Measurements from ENCODE around the gene MOSMO.

MOSMO gene

GRCh38 chr16:21980032-21980431 lies 27.9 kb upstream of the MOSMO start:
- Histone ChIP-seq H3K27me3 (ENCODE audit: insufficient read depth, low read length, poor library complexity) (no peaks in the 10 kb centered on the region), H2AFZ (ENCODE audit: low read depth, low read length) (no peak overlapping the region), H3K4me2 (ENCODE audit: insufficient read depth, low read length) (no peak overlapping the region), H3K9ac (ENCODE audit: low read depth, low read length) (no peak overlapping the region), H3K4me1 (ENCODE audit: insufficient read depth, low read length) (no peaks in the 10 kb centered on the region), H3K79me2 (ENCODE audit: insufficient read depth, low read length) (no peaks in the 10 kb centered on the region), H3K4me3 (ENCODE audit: low read depth in 1 of 2, low read length in 2 of 2) (no peak overlapping the region), H4K20me1 (ENCODE audit: insufficient read depth, low read length) (no peaks in the 10 kb centered on the region), H3K27ac (ENCODE audit: low read length) (no peak overlapping the region), H3K36me3 (ENCODE audit: insufficient read depth, low read length) (peaks cover 95% of the 10 kb centered on the region), H3K9me3 (ENCODE audit: insufficient read depth, low read length, severe bottlenecking) (no peaks in the 10 kb centered on the region)
- ATAC-seq (ENCODE audit: insufficient read depth, low read depth) = no peak
- TF ChIP-seq CTCF (IDR thresholded peaks at IDR 0.05; ENCODE audit: borderline replicate concordance, extremely low read depth, low read length, poor library complexity, severe bottlenecking) = no peak
- TF ChIP-seq EZH2 (IDR thresholded peaks at IDR 0.05; ENCODE audit: borderline replicate concordance, low read depth, low read length, severe bottlenecking) = no peak
- DNase-seq = no peak

- no peak for TF ChIP-seq EZH2 (IDR thresholded peaks at IDR 0.05; ENCODE audit: borderline replicate concordance, low read depth, low read length, severe bottlenecking)
- no peak for TF ChIP-seq CTCF (IDR thresholded peaks at IDR 0.05; ENCODE audit: borderline replicate concordance, extremely low read depth, low read length, poor library complexity, severe bottlenecking)
- H3K27ac ChIP-seq (ENCODE audit: low read length) = no peak overlapping the region
- DNase-seq (no peak), ATAC-seq (ENCODE audit: insufficient read depth, low read depth) (peak; percentile 47; the same call in 1 of the 3 replicates)
- no peaks in the 10 kb centered on the region for H4K20me1 ChIP-seq (ENCODE audit: insufficient read depth, low read length)
- no peak overlapping the region for H3K9ac ChIP-seq (ENCODE audit: low read depth, low read length)
- H3K27me3 ChIP-seq (ENCODE audit: insufficient read depth, low read length, poor library complexity) = no peaks in the 10 kb centered on the region
- no peak overlapping the region for H2AFZ ChIP-seq (ENCODE audit: low read depth, low read length)
- H3K9me3 ChIP-seq (ENCODE audit: insufficient read depth, low read length, severe bottlenecking) = no peaks in the 10 kb centered on the region
- no peak overlapping the region for H3K4me3 ChIP-seq (ENCODE audit: low read depth in 1 of 2, low read length in 2 of 2)
- H3K36me3 ChIP-seq (ENCODE audit: insufficient read depth, low read length) = peaks cover 78% of the 10 kb centered on the region
- no peaks in the 10 kb centered on the region for H3K4me1 ChIP-seq (ENCODE audit: insufficient read depth, low read length)
- no peaks in the 10 kb centered on the region for H3K79me2 ChIP-seq (ENCODE audit: insufficient read depth, low read length)
- H3K4me2 ChIP-seq (ENCODE audit: insufficient read depth, low read length) = no peak overlapping the region
Observed at GRCh38 chr16:21982108-21982507, 25.8 kb upstream of the MOSMO start.

GRCh38 chr16:21984062-21984461 lies 23.8 kb upstream of the MOSMO start:
- Histone ChIP-seq H3K9me3 (ENCODE audit: insufficient read depth, low read length, severe bottlenecking) (no peaks in the 10 kb centered on the region), H3K36me3 (ENCODE audit: insufficient read depth, low read length) (peaks cover 59% of the 10 kb centered on the region), H3K4me2 (ENCODE audit: insufficient read depth, low read length) (no peak overlapping the region), H3K4me3 (ENCODE audit: low read depth in 1 of 2, low read length in 2 of 2) (no peak overlapping the region), H4K20me1 (ENCODE audit: insufficient read depth, low read length) (no peaks in the 10 kb centered on the region; the same call in 1 of the 2 replicates), H2AFZ (ENCODE audit: low read depth, low read length) (no peak overlapping the region), H3K4me1 (ENCODE audit: insufficient read depth, low read length) (no peaks in the 10 kb centered on the region), H3K9ac (ENCODE audit: low read depth, low read length) (no peak overlapping the region), H3K27me3 (ENCODE audit: insufficient read depth, low read length, poor library complexity) (no peaks in the 10 kb centered on the region), H3K27ac (ENCODE audit: low read length) (no peak overlapping the region), H3K79me2 (ENCODE audit: insufficient read depth, low read length) (no peaks in the 10 kb centered on the region)
- no peak for ATAC-seq (ENCODE audit: insufficient read depth, low read depth)
- TF ChIP-seq CTCF (IDR thresholded peaks at IDR 0.05; ENCODE audit: borderline replicate concordance, extremely low read depth, low read length, poor library complexity, severe bottlenecking) = no peak
- TF ChIP-seq EZH2 (IDR thresholded peaks at IDR 0.05; ENCODE audit: borderline replicate concordance, low read depth, low read length, severe bottlenecking) = no peak
- no peak for DNase-seq

GRCh38 chr16:21985524-21985923 lies 22.4 kb upstream of the MOSMO start:
- no peaks in the 10 kb centered on the region; the same call in 1 of the 2 replicates for H4K20me1 ChIP-seq (ENCODE audit: insufficient read depth, low read length)
- no peaks in the 10 kb centered on the region for H3K79me2 ChIP-seq (ENCODE audit: insufficient read depth, low read length)
- H3K27me3 ChIP-seq (ENCODE audit: insufficient read depth, low read length, poor library complexity) = no peaks in the 10 kb centered on the region
- H3K9me3 ChIP-seq (ENCODE audit: insufficient read depth, low read length, severe bottlenecking) = no peaks in the 10 kb centered on the region
- no peak overlapping the region for H3K27ac ChIP-seq (ENCODE audit: low read length)
- H3K4me1 ChIP-seq (ENCODE audit: insufficient read depth, low read length) = no peaks in the 10 kb centered on the region
- no peak for DNase-seq
- no peak overlapping the region for H3K9ac ChIP-seq (ENCODE audit: low read depth, low read length)
- H3K36me3 ChIP-seq (ENCODE audit: insufficient read depth, low read length) = peaks cover 44% of the 10 kb centered on the region
- no peak for ATAC-seq (ENCODE audit: insufficient read depth, low read depth)
- H3K4me2 ChIP-seq (ENCODE audit: insufficient read depth, low read length) = no peak overlapping the region
- no peak overlapping the region for H2AFZ ChIP-seq (ENCODE audit: low read depth, low read length)
- no peak overlapping the region for H3K4me3 ChIP-seq (ENCODE audit: low read depth in 1 of 2, low read length in 2 of 2)
- TF ChIP-seq EZH2 (IDR thresholded peaks at IDR 0.05; ENCODE audit: borderline replicate concordance, low read depth, low read length, severe bottlenecking) (no peak), CTCF (IDR thresholded peaks at IDR 0.05; ENCODE audit: borderline replicate concordance, extremely low read depth, low read length, poor library complexity, severe bottlenecking) (no peak)

Measured in DND-41 (cell line).